SHP77 (cell line): ENCODE results near the gene KRT36.

Source experiments
- DNase-seq, 2 experiments: peaks; one replicate each; lab custom pipeline; 2025; lab: John Stamatoyannopoulos, UW

Gene KRT36

GRCh38 chr17:41439375-41439774, 50.3 kb downstream of the KRT36 start:
- no peak for DNase-seq

DNA sequence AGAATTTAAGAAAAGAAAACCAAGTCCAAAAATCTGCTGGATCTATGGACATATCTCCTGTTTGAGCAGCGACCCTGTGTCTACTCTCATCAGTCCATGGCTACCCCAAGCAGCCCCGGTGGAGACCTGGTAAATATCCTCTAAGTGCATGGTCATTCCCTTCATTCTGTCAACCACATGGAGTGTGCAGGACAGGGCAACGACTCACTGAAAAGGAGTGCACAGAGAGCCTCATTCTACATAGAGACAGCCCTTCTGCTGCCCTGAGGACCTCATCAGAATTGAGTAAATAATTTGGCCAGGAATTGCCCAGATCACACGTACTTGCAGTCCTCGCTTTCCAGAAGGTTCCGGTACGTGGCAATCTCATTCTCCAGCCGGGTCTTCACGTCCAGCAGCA, 51.9 kb downstream of the KRT36 start:
- no peak for DNase-seq

- DNase-seq, result no peak
Observed at GRCh38 chr17:41437254-41437653, 52.5 kb downstream of the KRT36 start.
